Measurements from ENCODE around the gene YBX1.
"Not testable (repeated sequence)": the region's sequence is repeated elsewhere in the genome, so short reads cannot be mapped to it uniquely, and the experiment has no call there.

The YBX1 gene

DNA sequence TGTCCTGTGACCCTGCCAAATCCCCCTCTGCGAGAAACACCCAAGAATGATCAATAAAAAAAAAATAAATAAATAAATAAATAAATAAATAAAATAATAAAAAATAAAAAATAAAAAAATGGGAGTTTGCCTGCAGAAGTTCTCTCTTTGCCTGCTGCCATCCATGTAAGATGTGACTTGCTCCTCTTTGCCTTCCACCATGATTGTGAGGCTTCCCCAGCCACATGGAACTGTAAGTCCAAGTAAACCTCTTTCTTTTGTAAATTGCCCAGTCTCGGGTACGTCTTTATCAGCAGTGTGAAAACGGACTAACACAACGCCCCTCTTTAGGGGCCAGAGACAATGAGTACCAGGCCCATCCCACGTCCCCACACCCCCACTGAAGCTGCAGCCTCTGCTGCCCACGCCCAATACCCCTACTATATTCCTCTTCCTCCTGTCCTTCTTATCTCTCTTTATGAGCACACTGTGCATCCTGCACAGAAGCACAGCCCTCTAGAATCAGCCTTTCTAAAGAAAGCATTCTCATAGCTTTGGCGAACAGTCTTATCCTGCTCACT lies 69.4 kb downstream of the YBX1 start:
- not testable (repeated sequence) for DNase-seq

DNA sequence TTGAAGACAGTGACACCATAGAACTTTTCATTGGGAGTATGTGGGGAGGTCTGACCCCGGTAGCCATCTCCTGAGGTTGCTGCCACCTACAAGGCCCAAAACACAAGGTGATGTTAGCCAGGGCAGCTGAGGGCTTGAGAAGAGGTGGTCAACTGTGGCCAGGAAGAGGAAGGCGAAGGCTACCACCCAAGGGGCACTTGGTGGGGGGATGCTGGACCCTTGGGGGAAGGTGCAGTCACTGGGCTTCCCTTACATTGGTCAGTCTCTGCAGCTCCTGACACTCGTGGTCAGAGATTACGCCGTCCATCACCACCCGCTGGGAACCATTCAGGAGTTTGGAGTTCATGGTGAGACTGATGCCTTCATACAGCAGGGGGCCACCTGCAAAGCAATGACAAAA lies 70.1 kb downstream of the YBX1 start:
- no peak for DNase-seq

DNA sequence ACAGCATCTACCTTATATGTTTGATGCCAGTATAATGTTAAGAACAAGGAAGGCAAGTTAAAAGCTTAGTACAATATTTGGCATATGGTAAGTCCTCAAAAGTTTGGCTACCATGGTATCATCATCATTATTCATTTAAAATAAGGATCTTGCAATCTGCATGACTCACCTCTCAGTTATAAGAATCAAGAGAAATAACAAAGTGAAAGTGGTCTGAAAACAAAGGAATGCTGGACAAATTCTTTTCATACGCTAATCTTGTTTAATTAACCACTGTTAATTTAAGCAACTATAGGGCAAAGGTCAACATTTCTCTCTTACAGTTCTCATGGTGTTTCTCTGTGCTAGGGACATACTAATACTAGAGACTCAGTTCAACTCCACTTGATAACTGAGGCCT lies 70.9 kb downstream of the YBX1 start:
- DNase-seq: no peak

Data from activated CD4-positive, alpha-beta T cell treated with anti-CD3 and anti-CD28 coated beads, Interleukin-2, Interleukin-6, amounts not matched to agents 100 ng/mL and 50 ng/mL, durations not matched to agents 16 hours and 8 hours (primary cell).